ENCODE measurements around the gene NUDT12.

The NUDT12 gene

DNA sequence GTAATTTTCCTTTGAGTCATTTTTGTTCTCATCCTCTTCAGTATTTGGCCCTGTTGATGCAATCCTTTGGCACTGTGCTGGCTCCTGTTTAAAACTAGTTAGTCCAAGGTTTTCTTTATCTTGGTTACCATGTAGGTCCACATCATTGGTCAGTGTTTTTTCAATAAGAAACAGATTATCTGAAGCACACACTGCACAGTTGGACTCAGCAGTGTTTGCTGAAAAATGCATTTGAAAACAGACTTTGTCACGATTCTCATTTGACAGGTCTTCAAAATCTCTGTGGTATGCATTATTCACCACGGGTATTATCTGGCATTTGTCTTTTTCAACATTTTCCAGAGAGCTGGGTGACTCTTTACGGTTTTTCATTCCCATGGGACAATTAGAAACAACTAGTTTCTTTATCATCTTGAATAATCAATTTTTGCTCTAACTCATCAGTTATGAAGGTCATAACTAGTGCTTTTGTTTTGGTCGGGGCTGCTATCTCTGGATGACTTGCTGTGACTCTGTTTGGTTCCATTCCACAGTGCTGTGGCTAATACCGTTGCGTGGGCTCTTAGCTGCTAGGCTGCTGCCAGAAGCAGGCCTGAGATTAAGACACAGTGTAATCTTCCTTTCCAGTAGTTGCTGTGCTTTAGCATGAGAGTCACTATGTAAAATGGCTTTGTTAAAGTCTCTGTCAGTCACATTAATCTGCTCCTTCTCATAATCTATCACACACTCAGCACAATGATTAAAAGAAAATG is 36.2 kb downstream of the NUDT12 start:
- peak; percentile 86 to 87 for DNase-seq (ENCODE audit: low read depth in 2 of 2)
- H3K4me3 ChIP-seq (replicated peaks in 1 of 2; ENCODE audit: low read depth in 2 of 2, low read length in 2 of 2): no peak overlapping the region
- TF ChIP-seq, protein P1, sequence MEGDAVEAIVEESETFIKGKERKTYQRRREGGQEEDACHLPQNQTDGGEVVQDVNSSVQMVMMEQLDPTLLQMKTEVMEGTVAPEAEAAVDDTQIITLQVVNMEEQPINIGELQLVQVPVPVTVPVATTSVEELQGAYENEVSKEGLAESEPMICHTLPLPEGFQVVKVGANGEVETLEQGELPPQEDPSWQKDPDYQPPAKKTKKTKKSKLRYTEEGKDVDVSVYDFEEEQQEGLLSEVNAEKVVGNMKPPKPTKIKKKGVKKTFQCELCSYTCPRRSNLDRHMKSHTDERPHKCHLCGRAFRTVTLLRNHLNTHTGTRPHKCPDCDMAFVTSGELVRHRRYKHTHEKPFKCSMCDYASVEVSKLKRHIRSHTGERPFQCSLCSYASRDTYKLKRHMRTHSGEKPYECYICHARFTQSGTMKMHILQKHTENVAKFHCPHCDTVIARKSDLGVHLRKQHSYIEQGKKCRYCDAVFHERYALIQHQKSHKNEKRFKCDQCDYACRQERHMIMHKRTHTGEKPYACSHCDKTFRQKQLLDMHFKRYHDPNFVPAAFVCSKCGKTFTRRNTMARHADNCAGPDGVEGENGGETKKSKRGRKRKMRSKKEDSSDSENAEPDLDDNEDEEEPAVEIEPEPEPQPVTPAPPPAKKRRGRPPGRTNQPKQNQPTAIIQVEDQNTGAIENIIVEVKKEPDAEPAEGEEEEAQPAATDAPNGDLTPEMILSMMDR (IDR thresholded peaks at IDR 0.05; ENCODE audit: low read depth, low read length): no peak

DNA sequence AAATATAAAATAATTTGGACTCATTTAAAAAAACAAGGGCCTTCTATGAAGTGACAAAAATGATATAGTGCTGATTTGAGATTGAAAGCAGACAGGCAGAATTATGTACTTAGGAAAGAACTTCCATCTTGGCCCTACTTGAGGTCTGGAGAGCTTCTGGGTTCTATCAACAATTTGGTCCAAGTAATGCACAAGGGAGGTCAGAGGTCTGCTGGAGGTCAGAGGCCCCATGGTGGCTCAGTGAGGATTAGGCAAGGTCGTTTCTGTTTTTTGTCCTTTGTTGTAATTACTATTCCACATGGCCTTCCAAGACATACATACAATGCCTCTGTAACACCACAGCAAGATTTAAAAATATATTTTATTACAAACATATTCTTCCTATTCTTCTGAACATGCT is 37.2 kb downstream of the NUDT12 start:
- peak in 1 of 2 donors; percentile 33 for DNase-seq (ENCODE audit: low read depth in 2 of 2)
- TF ChIP-seq, protein P1 (IDR thresholded peaks at IDR 0.05; ENCODE audit: low read depth, low read length): no peak
- no peak overlapping the region for H3K4me3 ChIP-seq (replicated peaks in 1 of 2; ENCODE audit: low read depth in 2 of 2, low read length in 2 of 2)

DNA sequence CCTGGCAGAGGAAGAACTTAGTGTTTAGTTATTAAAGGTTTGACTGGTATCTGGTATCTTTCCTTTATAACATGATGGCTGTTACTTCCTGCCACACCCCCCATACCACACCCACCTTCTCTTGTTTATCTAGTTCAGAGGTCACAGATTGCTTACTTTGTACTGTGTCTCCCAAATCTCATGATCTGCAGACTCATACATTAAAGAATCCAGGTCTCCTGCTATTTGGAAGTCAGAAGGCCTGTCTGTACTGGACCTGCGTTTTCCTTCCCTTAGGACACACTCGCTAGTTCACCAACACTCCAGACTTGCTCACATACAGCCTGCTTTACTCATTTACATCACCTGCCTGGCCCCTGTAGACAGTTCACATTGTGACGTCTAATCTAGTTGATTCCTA is 39.3 kb downstream of the NUDT12 start:
- DNase-seq (ENCODE audit: low read depth in 2 of 2): no peak
- TF ChIP-seq, protein P1 (IDR thresholded peaks at IDR 0.05; ENCODE audit: low read depth, low read length): no peak
- no peak overlapping the region for H3K4me3 ChIP-seq (replicated peaks in 1 of 2; ENCODE audit: low read depth in 2 of 2, low read length in 2 of 2)

DNA sequence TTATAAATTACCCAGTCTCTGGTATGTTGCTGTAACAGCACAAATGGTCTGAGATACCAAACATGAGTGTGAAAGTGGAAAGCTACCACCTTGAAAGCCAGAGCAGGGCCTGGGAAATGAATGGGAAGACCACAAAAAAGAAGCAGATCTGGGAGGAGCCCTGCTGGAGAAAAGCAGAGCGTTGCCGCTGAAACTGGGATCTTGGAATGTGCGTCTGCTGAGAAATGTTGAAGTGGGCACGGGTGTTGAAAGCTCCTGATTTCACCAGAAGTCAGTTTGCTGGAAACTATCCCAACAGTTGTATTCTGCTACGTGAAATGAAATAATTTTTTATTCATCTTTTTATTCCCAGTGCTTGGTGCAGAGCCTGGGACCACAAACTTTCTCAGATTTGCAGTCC is 40.0 kb downstream of the NUDT12 start:
- TF ChIP-seq, protein P1 (IDR thresholded peaks at IDR 0.05; ENCODE audit: low read depth, low read length): no peak
- DNase-seq (ENCODE audit: low read depth in 2 of 2): peak; percentile 36 to 89
- no peak overlapping the region for H3K4me3 ChIP-seq (replicated peaks in 1 of 2; ENCODE audit: low read depth in 2 of 2, low read length in 2 of 2)

DNA sequence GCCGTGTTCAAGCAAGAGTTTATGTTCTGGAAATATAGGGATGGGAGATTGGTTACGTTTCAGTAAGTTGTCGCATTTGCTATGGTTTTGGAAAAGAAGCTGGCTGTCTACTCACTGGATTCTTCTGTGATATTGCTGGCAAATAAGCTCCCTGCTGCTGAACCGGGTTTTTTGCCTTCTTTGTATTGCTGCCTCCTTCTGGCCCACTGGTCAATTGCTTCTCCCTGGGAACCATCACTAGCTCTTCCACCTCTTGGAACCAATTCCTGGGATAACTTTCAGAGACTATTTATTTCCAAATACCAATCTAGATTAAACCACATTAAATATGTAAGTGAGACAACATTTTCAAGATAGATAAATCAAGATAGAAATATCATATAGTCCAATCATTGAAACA is 43.0 kb downstream of the NUDT12 start:
- no peak overlapping the region for H3K4me3 ChIP-seq (replicated peaks in 1 of 2; ENCODE audit: low read depth in 2 of 2, low read length in 2 of 2)
- TF ChIP-seq, protein P1 (IDR thresholded peaks at IDR 0.05; ENCODE audit: low read depth, low read length): peak; percentile 67
- DNase-seq (ENCODE audit: low read depth in 2 of 2): peak; percentile 26 to 49

DNA sequence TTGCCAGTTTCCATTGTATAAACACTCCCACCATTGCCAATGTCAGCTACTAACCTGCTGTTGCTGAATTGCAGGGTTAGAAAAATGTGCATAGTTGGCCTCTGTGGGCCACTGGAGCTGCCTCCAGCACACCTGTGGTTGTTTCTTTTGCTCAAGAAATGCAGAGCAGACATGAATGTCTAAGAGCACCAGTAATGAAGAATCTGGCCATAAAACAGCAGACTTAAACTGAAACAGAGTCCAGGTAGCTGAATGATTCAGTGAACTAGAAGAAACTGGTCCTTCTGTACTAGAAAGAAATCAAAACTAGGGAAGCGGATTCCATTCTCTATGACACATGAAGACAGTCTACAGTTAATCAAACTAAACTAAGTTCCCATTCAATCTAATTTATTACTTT is 48.2 kb downstream of the NUDT12 start:
- no peak overlapping the region for H3K4me3 ChIP-seq (replicated peaks in 1 of 2; ENCODE audit: low read depth in 2 of 2, low read length in 2 of 2)
- TF ChIP-seq, protein P1 (IDR thresholded peaks at IDR 0.05; ENCODE audit: low read depth, low read length): no peak
- DNase-seq (ENCODE audit: low read depth in 2 of 2): no peak

DNA sequence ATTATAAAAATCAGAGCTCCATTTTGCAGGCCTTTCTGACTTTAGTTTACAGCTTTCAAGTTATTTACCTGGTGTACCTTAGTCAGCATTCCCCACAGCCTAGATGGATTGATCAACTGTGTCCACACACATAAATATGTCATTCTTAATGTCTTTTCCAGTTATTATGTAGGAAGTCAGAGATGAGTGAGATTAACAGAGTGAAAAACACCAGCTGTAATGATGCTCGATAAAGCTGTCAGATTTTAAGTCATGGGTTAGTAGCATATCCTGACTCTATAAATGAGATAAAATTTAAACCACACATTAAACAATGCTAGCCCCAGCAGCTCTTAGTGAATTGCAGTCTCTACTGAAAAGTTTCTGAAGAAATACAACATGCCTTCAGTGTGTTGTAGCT is 48.9 kb downstream of the NUDT12 start:
- TF ChIP-seq, protein P1 (IDR thresholded peaks at IDR 0.05; ENCODE audit: low read depth, low read length): no peak
- H3K4me3 ChIP-seq (replicated peaks in 1 of 2; ENCODE audit: low read depth in 2 of 2, low read length in 2 of 2): no peak overlapping the region
- DNase-seq (ENCODE audit: low read depth in 2 of 2): no peak
